Neural progenitor cell (in vitro differentiated cells): ENCODE results near the gene APBB2. TPM values are rescaled to one million over a fixed set of nuclear protein-coding genes. Genes with fewer than 3 reads are reported as not detected.
"Not testable (repeated sequence)": the region's sequence is repeated elsewhere in the genome, so short reads cannot be mapped to it uniquely, and the experiment has no call there.

Source experiments
- DNase-seq: peaks from one replicate; pipeline ENCODE4 v3.0.0-alpha.2; 2016; ENCODE audit warnings: low spot score
- H2AFZ ChIP-seq: fragments of 200-600 bp; sonication (generic); replicated peaks from 2 replicates; pipeline ENCODE4 v1.6.1; 2016; ENCODE audit warnings: antibody characterized with exemption
- H3F3A ChIP-seq: fragments of 200-600 bp; sonication (generic); 2 replicates; pipeline ENCODE4 v1.6.1; 2016; ENCODE audit warnings: antibody characterized with exemption, low read depth
- H3K27ac ChIP-seq: fragments of 200-600 bp; sonication (generic); 2 replicates; pipeline ENCODE4 v1.5.1; 2016; ENCODE audit warnings: mild to moderate bottlenecking
- H3K27me3 ChIP-seq: fragments of 200-600 bp; sonication (generic); 2 replicates; pipeline ENCODE4 v1.6.1; 2016; ENCODE audit warnings: mild to moderate bottlenecking, moderate library complexity
- H3K36me3 ChIP-seq: fragments of 200-600 bp; sonication (generic); 2 replicates; pipeline ENCODE4 v1.5.1; 2016
- H3K4me1 ChIP-seq: fragments of 200-600 bp; sonication (generic); 2 replicates; pipeline ENCODE4 v1.6.1; 2016; ENCODE audit warnings: mixed run types
- H3K4me2 ChIP-seq: fragments of 200-600 bp; sonication (generic); 2 replicates; pipeline ENCODE4 v1.6.1; 2016
- H3K4me3 ChIP-seq: fragments of 200-600 bp; sonication (generic); 2 replicates; pipeline ENCODE4 v1.5.1; 2016
- H3K79me2 ChIP-seq: fragments of 200-600 bp; sonication (generic); 2 replicates; pipeline ENCODE4 v1.6.1; 2016; ENCODE audit warnings: low read depth
- H3K9ac ChIP-seq: fragments of 200-600 bp; sonication (generic); 2 replicates; pipeline ENCODE4 v1.6.1; 2016
- H3K9me3 ChIP-seq: fragments of 200-600 bp; sonication (generic); 2 replicates; pipeline ENCODE4 v1.5.1; 2016; ENCODE audit warnings: low read depth
- H4K20me1 ChIP-seq: fragments of 200-600 bp; sonication (generic); 2 replicates; pipeline ENCODE4 v1.6.1; 2016; ENCODE audit warnings: low read depth
- H3K27ac Mint-ChIP-seq: 3 replicates; pipeline ENCODE4 v1.8.0; 2021; ENCODE audit warnings: mixed read lengths
- H3K27me3 Mint-ChIP-seq: 2 replicates; pipeline ENCODE4 v1.8.0; 2022; ENCODE audit warnings: low read depth, mild to moderate bottlenecking, inconsistent platforms, moderate library complexity, mixed read lengths; ENCODE audit not compliant: insufficient read depth
- H3K36me3 Mint-ChIP-seq: 3 replicates; pipeline ENCODE4 v1.8.0; 2021; ENCODE audit warnings: mixed read lengths
- H3K4me1 Mint-ChIP-seq: 3 replicates; pipeline ENCODE4 v1.8.0; 2021; ENCODE audit warnings: mixed read lengths
- H3K4me3 Mint-ChIP-seq: 3 replicates; pipeline ENCODE4 v1.8.0; 2021; ENCODE audit warnings: mild to moderate bottlenecking, moderate library complexity, mixed read lengths
- H3K9me3 Mint-ChIP-seq: 3 replicates; pipeline ENCODE4 v1.8.0; 2020; ENCODE audit warnings: mixed read lengths
- CTCF ChIP-seq: fragments of 200-600 bp; sonication (generic); IDR thresholded peaks from 2 replicates; pipeline ENCODE4 v1.5.1; 2017; ENCODE audit warnings: antibody characterized with exemption, mild to moderate bottlenecking
- EZH2 ChIP-seq: fragments of 200-600 bp; sonication (generic); IDR thresholded peaks from 2 replicates; pipeline ENCODE4 v1.6.1; 2017; ENCODE audit warnings: antibody characterized with exemption, mild to moderate bottlenecking, moderate library complexity
- EZH2phosphoT487 ChIP-seq: fragments of 200-600 bp; sonication (generic); IDR thresholded peaks from 2 replicates; pipeline ENCODE4 v1.6.1; 2017; ENCODE audit warnings: antibody characterized with exemption
- total RNA-seq: library from RNA; depleted of rRNA; stranded (reverse); fragments of >200 nt; gene quantifications from 2 replicates; pipeline ENCODE4 v1.2.3, GENCODE V29; 2015; ENCODE audit warnings: low replicate concordance

APBB2 gene
- total RNA-seq, 1 donor from 2014 or later = 83.2 TPM

- Mint-ChIP-seq H3K36me3 (no peaks in the 10 kb centered on the region), H3K9me3 (no peaks in the 10 kb centered on the region), H3K27me3 (peaks cover 2% of the 10 kb centered on the region), H3K4me1 (no peaks in the 10 kb centered on the region), H3K27ac (no peak overlapping the region), H3K4me3 (no peak overlapping the region)
- Histone ChIP-seq H3K27me3 (no peaks in the 10 kb centered on the region), H3F3A (no peaks in the 10 kb centered on the region), H3K4me2 (no peak overlapping the region), H3K79me2 (no peaks in the 10 kb centered on the region), H2AFZ (no peak overlapping the region), H3K36me3 (no peaks in the 10 kb centered on the region), H3K9ac (no peak overlapping the region), H3K4me3 (no peak overlapping the region), H3K4me1 (no peaks in the 10 kb centered on the region), H3K27ac (no peak overlapping the region), H4K20me1 (no peaks in the 10 kb centered on the region), H3K9me3 (no peaks in the 10 kb centered on the region)
- TF ChIP-seq EZH2 (no peak), EZH2phosphoT487 (no peak), CTCF (no peak)
- DNase-seq = no peak
These were observed 214.0 kb downstream of the APBB2 start for GRCh38 chr4:41000356-41000755.

GRCh38 chr4:40998675-40999358, 215.5 kb downstream of the APBB2 start:
- H3K4me3 Mint-ChIP-seq = no peak overlapping the region
- no peak for TF ChIP-seq CTCF
- no peak overlapping the region for H3K27ac ChIP-seq
- H3K36me3 ChIP-seq = no peaks in the 10 kb centered on the region
- no peaks in the 10 kb centered on the region for H3K36me3 Mint-ChIP-seq
- DNase-seq = no peak
- no peaks in the 10 kb centered on the region for H3K9me3 Mint-ChIP-seq
- no peak overlapping the region for H3K9ac ChIP-seq
- no peaks in the 10 kb centered on the region for H3K79me2 ChIP-seq
- no peak overlapping the region for H3K4me3 ChIP-seq
- H2AFZ ChIP-seq = no peak overlapping the region
- no peaks in the 10 kb centered on the region for H3K4me1 Mint-ChIP-seq
- no peaks in the 10 kb centered on the region for H4K20me1 ChIP-seq
- no peaks in the 10 kb centered on the region for H3K4me1 ChIP-seq
- H3K9me3 ChIP-seq = no peaks in the 10 kb centered on the region
- H3K27me3 ChIP-seq = no peaks in the 10 kb centered on the region
- no peak overlapping the region for H3K27ac Mint-ChIP-seq
- peaks cover 2% of the 10 kb centered on the region for H3K27me3 Mint-ChIP-seq
- no peak overlapping the region for H3K4me2 ChIP-seq
- no peaks in the 10 kb centered on the region for H3F3A ChIP-seq

GRCh38 chr4:40995850-40996249, 218.5 kb downstream of the APBB2 start:
- Mint-ChIP-seq H3K9me3 (no peaks in the 10 kb centered on the region), H3K4me1 (no peaks in the 10 kb centered on the region), H3K4me3 (no peak overlapping the region), H3K27me3 (peaks cover 2% of the 10 kb centered on the region), H3K27ac (no peak overlapping the region), H3K36me3 (no peaks in the 10 kb centered on the region)
- Histone ChIP-seq H2AFZ (no peak overlapping the region), H3K27me3 (no peaks in the 10 kb centered on the region), H3K4me3 (no peak overlapping the region), H3K9ac (no peak overlapping the region), H3K36me3 (no peaks in the 10 kb centered on the region), H3K79me2 (no peaks in the 10 kb centered on the region), H3K4me1 (no peaks in the 10 kb centered on the region), H4K20me1 (no peaks in the 10 kb centered on the region), H3K4me2 (no peak overlapping the region), H3K9me3 (no peaks in the 10 kb centered on the region), H3F3A (no peaks in the 10 kb centered on the region), H3K27ac (no peak overlapping the region)
- no peak for DNase-seq
- TF ChIP-seq CTCF (no peak), EZH2 (no peak), EZH2phosphoT487 (no peak)

- not testable (repeated sequence) for H3F3A ChIP-seq, H3K27me3 Mint-ChIP-seq, H3K36me3 Mint-ChIP-seq, H3K4me1 ChIP-seq, H3K4me3 ChIP-seq, H2AFZ ChIP-seq, DNase-seq, H3K9me3 ChIP-seq, H3K27ac ChIP-seq, H3K79me2 ChIP-seq, H3K4me3 Mint-ChIP-seq, H3K9me3 Mint-ChIP-seq, H3K4me2 ChIP-seq, H3K9ac ChIP-seq, H3K27ac Mint-ChIP-seq, H3K27me3 ChIP-seq, H3K36me3 ChIP-seq, H3K4me1 Mint-ChIP-seq, H4K20me1 ChIP-seq
These were observed 220.0 kb downstream of the APBB2 start for GRCh38 chr4:40994321-40994720.

- not testable (repeated sequence) for H3K4me3 ChIP-seq, H3K4me3 Mint-ChIP-seq, H3K79me2 ChIP-seq, DNase-seq, H3K27ac Mint-ChIP-seq, H3F3A ChIP-seq, H3K36me3 Mint-ChIP-seq, H2AFZ ChIP-seq, H3K9me3 Mint-ChIP-seq, H3K4me2 ChIP-seq, H3K9ac ChIP-seq, H3K9me3 ChIP-seq, H3K4me1 ChIP-seq, H3K36me3 ChIP-seq, H3K27me3 ChIP-seq, H3K27ac ChIP-seq, H4K20me1 ChIP-seq, H3K4me1 Mint-ChIP-seq, H3K27me3 Mint-ChIP-seq
These were observed 221.0 kb downstream of the APBB2 start for GRCh38 chr4:40993296-40993693.
